Ishikawa (cell line): ENCODE measurements around the gene STX8.

Source experiments
- CEBPB ChIP-seq: IDR thresholded peaks from 2 replicates; pipeline ENCODE4 v1.6.1; 2012
- CREB1 ChIP-seq: IDR thresholded peaks from 2 replicates; pipeline ENCODE4 v1.6.1; 2012; ENCODE audit warnings: low read depth
- EGR1 ChIP-seq: IDR thresholded peaks from 2 replicates; pipeline ENCODE4 v1.6.1; 2012
- EP300 ChIP-seq: IDR thresholded peaks from 2 replicates; pipeline ENCODE4 v1.6.1; 2012; ENCODE audit warnings: borderline replicate concordance
- FOXM1 ChIP-seq: IDR thresholded peaks from 2 replicates; pipeline ENCODE4 v1.6.1; 2012; ENCODE audit warnings: low read depth, borderline replicate concordance
- MAX ChIP-seq: IDR thresholded peaks from 2 replicates; pipeline ENCODE4 v1.6.1; 2012
- NFIC ChIP-seq: IDR thresholded peaks from 2 replicates; pipeline ENCODE4 v1.6.1; 2012
- RAD21 ChIP-seq: IDR thresholded peaks from 2 replicates; pipeline ENCODE4 v1.6.1; 2012; ENCODE audit warnings: low read depth
- TAF1 ChIP-seq: IDR thresholded peaks from 2 replicates; pipeline ENCODE4 v1.6.1; 2012; ENCODE audit warnings: low read depth, mild to moderate bottlenecking
- TCF12 ChIP-seq: IDR thresholded peaks from 2 replicates; pipeline ENCODE4 v1.6.1; 2012; ENCODE audit warnings: low read depth
- TEAD4 ChIP-seq: IDR thresholded peaks from 2 replicates; pipeline ENCODE4 v1.6.1; 2012
- YY1 ChIP-seq: IDR thresholded peaks from 2 replicates; pipeline ENCODE4 v1.6.1; 2012; ENCODE audit warnings: low read depth
- ZBTB7A ChIP-seq: IDR thresholded peaks from 2 replicates; pipeline ENCODE4 v1.6.1; 2012; ENCODE audit warnings: low read depth
- TF ChIP-seq, protein P1 (sequence below): IDR thresholded peaks from 2 replicates; pipeline ENCODE4 v1.6.1; 2012
- TF ChIP-seq, protein P2 (sequence below): IDR thresholded peaks from 2 replicates; pipeline ENCODE4 v1.6.1; 2012; ENCODE audit warnings: low read depth, mild to moderate bottlenecking

Gene STX8

GRCh38 chr17:9419932-9420453 is 155.6 kb downstream of the STX8 start:
- no peak for TF ChIP-seq NFIC
- no peak for TF ChIP-seq TAF1
- no peak for TF ChIP-seq FOXM1
- TF ChIP-seq, protein P1, sequence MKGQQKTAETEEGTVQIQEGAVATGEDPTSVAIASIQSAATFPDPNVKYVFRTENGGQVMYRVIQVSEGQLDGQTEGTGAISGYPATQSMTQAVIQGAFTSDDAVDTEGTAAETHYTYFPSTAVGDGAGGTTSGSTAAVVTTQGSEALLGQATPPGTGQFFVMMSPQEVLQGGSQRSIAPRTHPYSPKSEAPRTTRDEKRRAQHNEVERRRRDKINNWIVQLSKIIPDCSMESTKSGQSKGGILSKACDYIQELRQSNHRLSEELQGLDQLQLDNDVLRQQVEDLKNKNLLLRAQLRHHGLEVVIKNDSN = no peak
- no peak for TF ChIP-seq MAX
- TF ChIP-seq RAD21 = no peak

- TF ChIP-seq, protein P1 = no peak
- no peak for TF ChIP-seq RAD21
- no peak for TF ChIP-seq FOXM1
- no peak for TF ChIP-seq YY1
- no peak for TF ChIP-seq TCF12
- no peak for TF ChIP-seq TAF1
- no peak for TF ChIP-seq ZBTB7A
- no peak for TF ChIP-seq TEAD4
- TF ChIP-seq EGR1 = no peak
- no peak for TF ChIP-seq CREB1
- no peak for TF ChIP-seq CEBPB
- TF ChIP-seq, protein P2, sequence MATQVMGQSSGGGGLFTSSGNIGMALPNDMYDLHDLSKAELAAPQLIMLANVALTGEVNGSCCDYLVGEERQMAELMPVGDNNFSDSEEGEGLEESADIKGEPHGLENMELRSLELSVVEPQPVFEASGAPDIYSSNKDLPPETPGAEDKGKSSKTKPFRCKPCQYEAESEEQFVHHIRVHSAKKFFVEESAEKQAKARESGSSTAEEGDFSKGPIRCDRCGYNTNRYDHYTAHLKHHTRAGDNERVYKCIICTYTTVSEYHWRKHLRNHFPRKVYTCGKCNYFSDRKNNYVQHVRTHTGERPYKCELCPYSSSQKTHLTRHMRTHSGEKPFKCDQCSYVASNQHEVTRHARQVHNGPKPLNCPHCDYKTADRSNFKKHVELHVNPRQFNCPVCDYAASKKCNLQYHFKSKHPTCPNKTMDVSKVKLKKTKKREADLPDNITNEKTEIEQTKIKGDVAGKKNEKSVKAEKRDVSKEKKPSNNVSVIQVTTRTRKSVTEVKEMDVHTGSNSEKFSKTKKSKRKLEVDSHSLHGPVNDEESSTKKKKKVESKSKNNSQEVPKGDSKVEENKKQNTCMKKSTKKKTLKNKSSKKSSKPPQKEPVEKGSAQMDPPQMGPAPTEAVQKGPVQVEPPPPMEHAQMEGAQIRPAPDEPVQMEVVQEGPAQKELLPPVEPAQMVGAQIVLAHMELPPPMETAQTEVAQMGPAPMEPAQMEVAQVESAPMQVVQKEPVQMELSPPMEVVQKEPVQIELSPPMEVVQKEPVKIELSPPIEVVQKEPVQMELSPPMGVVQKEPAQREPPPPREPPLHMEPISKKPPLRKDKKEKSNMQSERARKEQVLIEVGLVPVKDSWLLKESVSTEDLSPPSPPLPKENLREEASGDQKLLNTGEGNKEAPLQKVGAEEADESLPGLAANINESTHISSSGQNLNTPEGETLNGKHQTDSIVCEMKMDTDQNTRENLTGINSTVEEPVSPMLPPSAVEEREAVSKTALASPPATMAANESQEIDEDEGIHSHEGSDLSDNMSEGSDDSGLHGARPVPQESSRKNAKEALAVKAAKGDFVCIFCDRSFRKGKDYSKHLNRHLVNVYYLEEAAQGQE = no peak
- TF ChIP-seq EP300 = no peak
- TF ChIP-seq MAX = no peak
- no peak for TF ChIP-seq NFIC
Measured at GRCh38 chr17:9414471-9414870, 161.1 kb downstream of the STX8 start.

GRCh38 chr17:9410737-9411136 is 164.9 kb downstream of the STX8 start:
- TF ChIP-seq EP300 = no peak

DNA sequence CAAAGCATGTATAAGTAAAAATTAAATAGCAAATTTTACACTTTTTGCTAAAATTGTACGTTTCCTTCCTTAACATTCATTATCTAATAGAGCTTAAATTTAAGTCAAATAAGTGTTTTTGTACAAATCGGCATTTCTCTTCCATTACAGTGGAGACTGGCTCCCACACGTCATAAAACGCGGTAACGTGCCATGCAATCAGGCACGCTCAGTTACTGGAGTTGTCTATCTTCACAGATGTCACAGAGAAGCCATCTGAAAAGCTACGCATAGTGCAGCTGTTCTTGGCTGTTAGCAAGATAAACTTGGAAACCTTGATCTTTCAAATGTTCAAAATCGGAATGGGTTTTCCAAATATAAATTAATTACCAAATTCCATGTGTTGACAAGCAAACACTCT is 165.3 kb downstream of the STX8 start:
- TF ChIP-seq TCF12 = no peak
- no peak for TF ChIP-seq CREB1
- TF ChIP-seq NFIC = no peak
- no peak for TF ChIP-seq ZBTB7A
- no peak for TF ChIP-seq EP300
- TF ChIP-seq RAD21 = no peak
- TF ChIP-seq FOXM1 = no peak
- no peak for TF ChIP-seq YY1
- TF ChIP-seq, protein P2 = no peak
- TF ChIP-seq MAX = no peak
- TF ChIP-seq EGR1 = no peak
- TF ChIP-seq TAF1 = no peak
- TF ChIP-seq, protein P1 = no peak
- TF ChIP-seq TEAD4 = no peak

DNA sequence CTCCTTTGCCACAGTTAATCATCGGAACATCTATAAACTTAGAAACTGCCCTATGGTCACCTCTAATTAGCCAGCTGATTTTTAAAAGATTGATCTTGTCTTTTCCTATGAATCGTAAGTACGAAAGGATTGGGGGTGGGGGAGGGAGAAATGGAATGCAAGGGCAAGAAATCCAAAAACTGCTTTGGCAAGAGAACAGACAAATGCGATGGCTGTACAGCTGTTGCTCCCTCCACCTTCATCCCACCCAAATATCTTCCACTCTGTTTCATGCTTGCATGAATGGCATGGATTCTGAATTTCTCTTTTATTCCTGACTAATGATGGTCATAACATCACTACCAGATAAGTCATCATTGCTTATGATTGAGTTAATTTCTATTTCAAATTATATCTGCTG is 165.7 kb downstream of the STX8 start:
- no peak for TF ChIP-seq CREB1
- TF ChIP-seq, protein P2 = no peak
- no peak for TF ChIP-seq RAD21
- no peak for TF ChIP-seq TAF1
- TF ChIP-seq TCF12 = no peak
- TF ChIP-seq FOXM1 = no peak
- TF ChIP-seq NFIC = no peak
- TF ChIP-seq EGR1 = no peak
- TF ChIP-seq ZBTB7A = no peak
- no peak for TF ChIP-seq EP300
- no peak for TF ChIP-seq CEBPB
- no peak for TF ChIP-seq YY1
- no peak for TF ChIP-seq MAX
